SK-N-DZ (cell line): ENCODE measurements around the gene MARCHF3.
"Not testable (repeated sequence)": the region's sequence is repeated elsewhere in the genome, so short reads cannot be mapped to it uniquely, and the experiment has no call there.

Source experiments
- DNase-seq: peaks from one replicate; pipeline ENCODE4 v3.0.0-alpha.2; 2015; ENCODE audit warnings: low spot score

The MARCHF3 gene

DNA sequence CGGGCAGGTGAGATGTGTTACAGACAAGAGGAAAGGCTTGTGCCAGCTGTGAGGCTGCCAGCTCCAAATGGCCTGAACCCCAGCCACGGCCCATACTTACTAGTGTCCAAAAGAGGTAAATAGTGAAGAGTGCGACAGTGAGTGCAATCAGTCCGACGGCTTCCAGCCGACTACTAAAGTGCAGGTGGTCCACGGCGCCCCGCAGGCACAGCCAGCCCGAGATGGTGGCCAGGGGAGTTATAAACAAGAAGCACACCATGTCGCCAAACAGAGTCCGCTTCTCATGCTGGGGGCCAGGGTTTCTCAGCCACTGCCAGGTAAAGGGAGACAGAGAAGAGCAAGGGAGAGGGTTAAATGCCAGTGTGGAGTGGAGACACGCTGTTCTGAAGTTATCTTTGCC is 152.3 kb downstream of the MARCHF3 start:
- no peak for DNase-seq

DNA sequence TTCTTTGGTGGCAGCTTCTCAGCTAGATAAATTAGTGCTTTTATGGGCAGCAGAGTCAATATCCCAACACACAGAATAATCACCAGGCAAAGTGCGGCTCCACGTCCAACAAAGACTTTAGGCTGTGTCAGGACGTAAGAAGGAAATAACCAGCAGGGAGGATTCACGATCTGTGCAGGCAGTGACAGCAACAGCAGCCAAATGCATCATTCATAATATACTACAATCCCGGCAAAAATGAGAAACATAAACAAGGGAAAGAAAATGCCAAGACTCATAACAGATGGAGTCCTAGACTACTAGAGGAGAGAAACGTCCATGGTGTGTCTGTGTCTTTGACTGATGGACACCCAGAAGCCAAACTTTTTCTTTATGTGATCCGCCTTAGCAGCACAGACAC is 152.8 kb downstream of the MARCHF3 start:
- DNase-seq = no peak

DNA sequence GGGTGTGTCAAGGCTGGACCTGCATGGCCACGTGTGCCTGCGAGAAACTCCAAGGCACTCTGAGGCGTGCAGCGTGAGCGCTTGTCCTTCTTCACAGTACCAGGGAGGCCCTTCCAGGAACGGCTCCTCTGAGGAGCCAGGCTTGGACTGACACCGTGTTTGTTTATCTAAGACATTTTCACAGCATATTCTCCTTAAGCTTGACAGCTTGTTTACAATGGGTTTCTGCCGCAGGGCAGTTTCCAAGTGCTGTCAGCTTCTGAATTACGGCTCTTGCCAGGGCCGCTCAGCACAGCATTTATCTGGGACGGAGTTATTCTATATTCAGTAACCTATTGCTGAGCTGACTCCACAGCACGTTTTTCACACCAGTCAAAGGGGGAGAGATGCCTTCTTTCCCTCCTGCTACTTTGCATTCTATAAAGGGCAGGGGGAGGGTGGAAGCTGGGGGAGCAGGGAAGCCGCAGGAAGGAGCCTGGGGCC is 155.0 kb downstream of the MARCHF3 start:
- no peak for DNase-seq

DNA sequence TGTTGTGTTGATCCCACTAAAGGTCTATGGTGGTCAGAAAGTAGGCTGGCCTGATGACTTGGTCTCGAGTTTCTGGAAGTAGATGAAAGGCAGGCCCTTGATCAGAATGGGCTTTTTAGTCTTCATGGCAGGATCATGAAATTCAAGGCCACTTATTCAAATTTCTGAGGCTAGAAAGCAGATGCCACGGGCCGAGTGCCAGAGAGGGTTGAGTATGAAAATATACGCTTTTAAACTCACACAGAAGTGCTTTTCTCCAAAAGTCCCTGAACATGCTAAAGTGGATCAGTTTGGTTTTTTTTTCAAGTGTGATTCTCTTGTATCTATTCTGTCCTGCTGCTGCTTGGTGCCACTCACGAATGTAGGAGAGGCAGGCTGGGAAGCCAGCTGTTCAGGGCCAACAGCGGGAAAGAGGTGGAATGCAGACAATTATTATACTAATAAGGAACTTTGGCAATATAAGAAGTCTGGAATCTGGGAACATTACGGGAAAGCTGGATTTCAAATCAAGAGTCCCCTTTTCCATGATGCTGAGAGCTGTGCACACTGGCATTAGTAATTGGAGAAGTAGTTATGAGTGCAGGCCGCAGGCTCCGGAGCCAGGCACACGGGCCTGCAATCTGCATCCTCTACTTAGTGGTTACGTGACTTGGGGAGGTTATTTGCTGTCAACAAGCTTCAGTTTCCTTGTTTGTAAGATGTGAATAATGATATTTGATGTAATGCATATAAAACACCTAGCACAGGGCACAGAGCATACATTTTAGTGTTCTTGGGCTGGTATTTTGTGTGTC is 157.6 kb downstream of the MARCHF3 start:
- no peak for DNase-seq

DNA sequence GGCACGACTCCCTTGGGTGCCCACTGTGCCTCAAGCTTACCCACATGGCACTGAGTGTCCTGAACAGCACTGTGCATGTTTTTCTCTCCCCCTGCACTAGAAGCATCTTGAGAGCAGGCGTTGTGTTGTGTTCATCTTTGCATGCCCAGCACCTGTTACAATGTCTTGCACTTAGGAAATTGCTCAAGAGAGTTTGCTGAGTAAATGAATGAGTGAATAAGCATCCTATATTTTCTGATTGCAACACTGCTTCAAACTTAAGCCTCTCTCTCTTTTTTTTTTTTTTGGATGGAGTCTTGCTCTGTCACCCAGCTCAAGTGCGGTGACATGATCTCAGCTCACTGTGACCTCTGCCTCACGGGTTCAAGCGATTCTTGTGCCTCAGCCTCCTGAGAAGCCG is 158.9 kb downstream of the MARCHF3 start:
- no peak for DNase-seq

DNA sequence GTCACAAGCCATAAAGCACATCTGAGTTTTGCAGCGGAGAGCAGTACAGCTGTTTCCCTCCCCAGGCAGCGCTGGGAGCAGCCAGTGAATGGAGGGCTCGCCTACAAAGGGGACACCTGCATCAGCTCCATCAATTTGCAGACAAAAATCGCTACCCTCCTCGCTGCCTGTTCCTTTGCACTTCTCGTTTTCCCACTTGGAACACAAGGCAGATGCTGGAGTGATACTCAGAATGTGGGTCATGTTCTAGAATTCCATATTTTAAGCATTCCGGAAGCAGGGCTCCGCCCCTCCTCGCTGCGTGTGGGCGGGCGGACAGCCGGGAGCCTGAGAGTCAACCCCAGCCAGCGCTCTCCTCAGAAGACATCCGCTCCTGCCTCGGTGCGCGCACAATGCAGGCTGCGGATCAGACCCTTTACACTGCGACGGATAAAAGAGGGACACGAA is 161.3 kb downstream of the MARCHF3 start:
- no peak for DNase-seq

DNA sequence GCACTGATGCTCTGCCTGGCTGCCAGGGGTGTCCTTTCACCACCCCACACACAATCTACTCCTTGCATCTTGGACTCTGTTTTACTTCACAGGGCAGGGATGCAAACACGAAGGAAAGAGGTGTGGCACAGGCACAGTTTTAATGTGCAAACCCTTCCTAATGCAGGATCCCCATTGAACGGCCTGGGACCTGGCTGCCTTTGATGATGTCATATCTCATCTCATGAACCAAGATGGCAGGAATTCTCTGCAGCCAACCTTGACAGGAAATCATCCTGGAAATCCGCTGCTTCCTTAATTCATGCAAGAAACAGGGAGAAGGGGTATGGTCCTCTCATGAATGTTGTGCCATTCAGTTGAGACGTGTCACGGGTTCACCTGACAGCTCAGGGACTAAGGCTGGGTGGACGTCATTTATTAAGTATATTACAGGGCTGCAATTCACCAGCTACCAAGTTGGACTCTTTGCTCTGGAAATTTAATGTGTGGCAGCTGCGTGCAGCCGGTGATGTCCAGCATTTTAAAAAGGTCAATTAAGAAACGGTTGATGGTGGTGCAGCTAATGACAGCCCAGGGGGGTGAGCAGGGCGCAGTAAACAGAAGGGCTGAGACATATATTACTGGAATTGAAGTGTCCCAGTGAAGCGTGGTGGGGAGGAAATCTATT is 161.9 kb downstream of the MARCHF3 start:
- DNase-seq = no peak

DNA sequence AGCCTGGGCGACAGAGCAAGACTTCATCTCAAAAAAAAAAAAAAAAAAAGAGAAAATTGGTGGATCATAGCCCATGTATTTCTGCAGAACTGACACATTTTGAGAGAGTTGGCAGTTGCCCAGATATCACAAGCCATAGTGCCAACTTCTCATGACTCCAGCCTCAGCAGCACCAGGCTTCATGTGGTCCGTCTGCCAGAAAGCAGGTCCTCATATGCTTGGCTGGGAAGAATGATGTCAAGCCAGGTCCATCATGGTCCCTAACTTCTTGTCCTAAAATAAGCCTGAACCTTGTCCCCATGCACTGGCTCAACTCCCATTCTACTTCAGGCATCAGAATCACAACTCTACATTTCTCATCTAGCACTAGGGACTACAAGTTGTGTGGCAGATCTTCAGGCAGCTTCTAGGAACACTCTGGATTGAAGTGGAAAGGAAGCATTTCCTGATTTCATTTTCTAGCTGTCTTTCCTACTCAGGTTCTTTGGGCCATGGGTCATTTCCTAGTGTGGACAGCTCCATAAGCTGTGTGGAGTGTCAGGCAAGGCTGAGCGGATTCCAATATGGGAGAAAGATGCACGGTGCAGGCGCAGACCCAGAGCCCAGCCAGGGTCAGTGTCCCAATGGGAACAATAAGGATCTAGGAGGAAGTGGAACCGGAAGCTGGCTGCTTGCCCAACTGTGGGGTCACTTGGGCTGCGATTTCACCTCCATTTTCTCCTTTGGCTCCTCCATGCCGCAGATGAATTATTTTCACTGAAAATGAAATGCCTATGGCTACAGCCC is 163.3 kb downstream of the MARCHF3 start:
- DNase-seq = no peak

DNA sequence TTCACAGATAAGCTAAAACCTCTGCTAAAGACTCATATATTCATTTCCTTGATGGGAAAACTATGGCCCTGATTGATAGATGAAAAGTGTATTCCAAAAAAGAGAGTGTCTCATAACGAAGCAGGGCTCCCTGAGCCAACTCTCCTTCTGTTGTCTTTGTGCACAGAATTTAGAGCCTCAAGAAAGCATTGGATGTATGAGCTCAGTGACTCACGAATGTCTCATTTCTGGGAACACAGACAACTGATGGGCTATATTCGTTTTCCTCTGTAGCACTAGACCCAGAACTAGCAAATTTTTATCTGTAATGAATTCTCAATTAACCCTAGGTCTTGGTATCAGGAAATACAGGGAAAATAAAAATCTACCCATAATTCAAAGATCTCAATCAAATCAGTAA is 165.1 kb downstream of the MARCHF3 start:
- DNase-seq = no peak

DNA sequence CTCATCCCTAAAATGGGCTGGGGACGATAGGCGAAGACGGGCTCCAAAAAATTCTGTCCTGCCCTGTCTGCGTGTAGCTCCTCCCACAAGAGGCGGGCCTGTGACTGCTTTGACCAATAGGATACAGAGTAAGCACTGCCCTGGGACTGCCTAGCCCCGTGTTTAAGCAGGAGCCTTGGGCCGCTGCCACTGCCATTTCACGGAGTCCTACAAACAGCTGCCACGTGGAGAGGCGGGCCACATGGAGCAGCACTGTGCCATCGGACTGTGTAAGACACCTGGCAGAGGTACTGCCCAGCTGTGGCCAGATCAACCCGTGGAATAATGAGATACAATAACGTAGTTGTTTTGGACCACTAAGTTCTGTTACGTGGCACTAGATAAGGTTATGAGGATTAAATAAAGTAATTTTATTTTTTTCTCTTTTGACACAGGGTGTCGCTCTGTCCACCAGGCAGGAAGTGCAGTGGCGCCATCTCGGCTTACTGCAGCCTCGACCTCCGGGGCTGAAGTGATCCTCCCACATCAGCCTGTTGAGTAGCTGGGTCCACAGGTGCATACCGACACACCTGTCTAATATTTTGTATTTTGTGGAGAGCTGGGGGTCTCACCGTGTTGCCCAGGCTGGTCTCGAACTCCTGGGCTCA is 166.2 kb downstream of the MARCHF3 start:
- DNase-seq = no peak

DNA sequence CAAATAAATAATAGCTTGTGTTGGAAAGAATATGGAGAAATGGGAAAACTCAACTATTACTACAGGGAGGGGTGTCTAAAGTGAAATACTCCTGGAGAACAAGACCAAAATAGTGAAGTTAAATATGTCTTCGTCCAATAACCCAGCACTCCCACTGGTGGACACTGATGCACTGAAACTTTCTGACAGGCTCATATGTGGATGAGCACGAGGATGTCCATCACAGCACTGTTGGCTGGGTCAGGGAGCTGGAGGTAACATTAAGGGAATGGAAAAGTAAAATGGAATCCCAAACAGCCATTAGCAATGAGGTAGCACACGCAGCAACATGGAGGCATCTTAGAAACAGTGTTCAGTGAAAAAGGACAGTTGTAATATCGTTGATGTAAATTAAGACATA is 167.0 kb downstream of the MARCHF3 start:
- DNase-seq = no peak

DNA sequence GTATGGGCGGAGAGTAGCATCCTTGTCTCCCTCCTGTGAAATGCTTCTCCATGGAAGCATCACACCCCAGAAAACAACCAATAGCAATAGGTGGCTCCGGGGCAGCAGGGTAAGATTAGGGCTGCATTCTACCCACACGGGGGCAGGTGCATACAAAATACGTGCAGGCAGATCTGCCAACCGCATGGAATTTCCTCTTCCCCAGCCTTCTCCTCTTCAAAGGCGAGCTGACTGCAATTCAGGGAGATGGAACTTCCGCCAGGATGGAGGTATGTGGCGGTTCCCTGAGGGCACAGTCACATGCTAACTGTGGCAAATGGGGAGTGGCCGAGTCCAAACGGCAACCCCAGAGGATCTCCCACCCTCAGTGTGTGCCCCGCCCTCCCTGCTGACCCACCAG is 171.9 kb downstream of the MARCHF3 start:
- DNase-seq = no peak

DNA sequence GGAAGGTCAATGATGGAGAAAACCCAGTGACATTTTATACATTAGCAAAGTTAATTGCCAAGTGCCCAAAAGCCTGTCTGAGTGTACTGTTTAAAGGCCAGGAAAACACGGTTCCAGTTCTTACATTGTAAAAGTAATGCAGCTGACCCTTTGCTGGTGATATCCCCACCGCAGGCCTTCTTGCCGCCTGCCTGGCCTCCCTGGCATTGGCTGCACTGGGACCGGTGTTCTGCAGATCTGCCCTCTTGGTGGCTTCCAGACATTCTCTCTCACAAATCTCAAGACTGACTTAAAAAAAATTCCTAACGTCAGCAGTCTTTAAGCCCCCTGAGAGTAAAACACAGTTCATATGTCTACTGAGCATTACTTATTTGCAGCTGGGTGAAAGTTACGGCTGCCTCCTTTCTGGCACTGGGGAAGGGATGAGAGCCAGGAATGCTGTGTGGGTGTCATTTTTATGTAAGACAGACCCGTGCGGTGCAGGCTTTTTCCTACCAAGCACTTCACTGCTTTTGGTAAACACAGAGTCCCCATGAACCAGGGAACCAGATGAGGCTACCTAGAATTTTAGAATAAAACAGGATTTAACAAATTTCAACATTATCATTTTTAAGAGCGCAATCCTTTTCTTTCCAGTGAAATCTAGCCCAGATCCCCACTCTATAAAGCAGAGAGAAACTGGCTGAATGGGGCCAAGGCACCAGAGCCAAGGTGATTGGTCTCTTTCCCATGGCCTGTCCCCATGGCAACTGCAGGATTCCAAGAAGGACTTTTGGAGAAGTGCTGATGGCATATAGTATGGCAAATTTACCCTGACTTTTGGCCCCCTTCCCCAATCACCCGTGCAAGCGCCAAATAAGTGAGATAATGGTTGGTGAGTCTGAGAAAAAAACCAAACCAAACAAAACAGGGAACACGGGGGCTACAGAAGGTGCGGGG is 172.6 kb downstream of the MARCHF3 start:
- DNase-seq = no peak

DNA sequence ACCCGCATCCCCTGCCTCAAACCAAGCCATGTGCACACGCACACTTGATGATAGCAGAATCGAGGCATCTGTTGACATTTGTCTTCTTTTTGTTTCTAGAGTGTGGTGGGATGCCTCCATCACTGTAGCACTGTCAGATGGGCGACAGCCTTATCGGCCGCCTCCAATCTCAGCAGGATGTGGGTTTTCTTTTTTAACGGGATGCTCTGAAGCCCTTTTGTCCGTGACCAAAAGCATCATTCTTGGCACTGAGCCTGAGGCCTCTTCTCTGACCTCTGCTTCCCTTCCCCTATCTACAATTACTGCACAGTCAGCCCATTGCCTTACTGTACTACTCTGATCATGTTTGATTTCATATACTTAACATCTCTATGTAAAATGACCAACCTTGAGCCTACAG is 175.1 kb downstream of the MARCHF3 start:
- no peak for DNase-seq

DNA sequence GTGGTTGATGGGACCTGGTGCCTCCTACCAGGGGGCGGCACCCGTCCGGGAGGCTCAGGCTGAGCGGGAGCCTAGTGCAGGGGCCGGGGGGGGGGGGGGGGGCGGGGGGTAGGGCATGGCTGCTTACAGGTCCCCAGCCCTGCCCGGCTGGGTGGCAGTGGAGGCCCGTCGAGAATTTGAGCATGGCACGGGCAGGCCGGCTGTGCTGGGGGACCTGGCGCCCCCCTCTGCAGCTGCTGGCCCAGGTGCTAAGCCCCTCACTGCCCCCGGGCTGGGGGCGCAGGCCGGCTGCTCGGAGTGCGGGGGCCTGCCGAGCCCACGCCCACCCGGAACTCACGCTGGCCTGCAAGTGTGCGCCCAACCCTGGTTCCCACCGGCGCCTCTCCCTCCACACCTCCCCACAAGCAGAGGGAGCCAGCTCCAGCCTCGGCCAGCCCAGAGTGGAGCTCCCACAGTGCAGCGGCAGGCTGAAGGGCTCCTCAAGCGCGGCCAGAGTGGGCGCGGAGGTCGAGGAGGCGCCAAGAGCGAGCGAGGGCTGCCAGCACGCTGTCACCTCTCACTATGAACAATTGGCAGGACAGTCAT is 175.7 kb downstream of the MARCHF3 start:
- no peak for DNase-seq

DNA sequence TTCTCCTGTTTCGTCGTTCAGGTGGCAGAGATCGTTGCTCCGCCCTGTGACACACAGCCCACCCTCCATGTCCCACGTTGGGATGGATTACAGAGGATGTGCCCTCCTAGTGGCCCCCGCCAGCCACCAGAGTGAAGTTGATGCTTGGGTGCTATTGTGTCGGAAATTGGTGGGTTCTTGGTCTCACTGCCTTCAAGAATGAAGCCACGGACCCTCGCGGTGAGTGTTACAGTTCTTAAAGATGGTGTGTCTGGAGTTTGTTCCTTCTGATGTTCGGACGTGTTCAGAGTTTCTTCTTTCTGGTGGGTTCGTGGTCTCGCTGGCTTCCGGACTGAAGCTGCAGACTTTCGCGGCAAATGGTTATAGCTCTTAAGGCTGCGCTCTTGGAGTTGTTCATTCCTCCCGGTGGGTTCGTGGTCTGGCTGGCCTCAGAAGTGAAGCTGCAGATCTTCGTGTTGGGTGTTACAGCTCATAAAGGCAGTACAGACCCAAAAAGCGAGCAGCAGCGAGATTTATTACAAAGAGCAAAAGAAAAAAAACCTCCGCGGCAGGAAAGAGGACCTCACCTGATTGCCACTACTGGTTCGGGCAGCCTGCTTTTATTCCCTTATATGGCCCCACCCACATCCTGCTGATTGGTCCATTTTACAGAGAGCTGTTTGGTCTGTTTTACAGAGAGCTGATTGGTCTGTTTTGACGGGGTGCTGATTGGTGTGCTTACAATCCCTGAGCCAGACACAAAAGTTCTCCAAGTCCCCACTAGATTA is 176.6 kb downstream of the MARCHF3 start:
- DNase-seq = not testable (repeated sequence)

DNA sequence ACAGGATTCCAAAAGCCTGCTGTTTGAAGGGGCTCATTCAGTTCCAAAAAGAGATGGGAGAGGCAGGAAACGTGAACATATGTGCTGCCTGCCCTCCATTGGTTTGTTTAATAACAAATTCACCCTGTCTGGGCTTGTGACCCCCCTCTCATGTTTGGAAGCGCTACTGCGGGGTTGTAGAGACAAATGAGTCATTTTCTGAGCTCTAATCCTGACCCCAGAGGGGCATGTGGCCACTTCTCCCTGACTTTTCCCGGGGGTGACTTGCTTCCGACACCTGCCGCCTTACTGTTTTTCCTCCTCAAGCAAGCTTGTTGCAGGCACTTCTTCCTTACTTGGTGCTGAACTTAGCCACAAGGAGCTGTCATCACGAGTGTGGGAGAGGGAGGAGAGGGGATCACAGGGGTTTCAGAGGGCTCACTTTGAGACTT is 177.5 kb downstream of the MARCHF3 start:
- DNase-seq = no peak

DNA sequence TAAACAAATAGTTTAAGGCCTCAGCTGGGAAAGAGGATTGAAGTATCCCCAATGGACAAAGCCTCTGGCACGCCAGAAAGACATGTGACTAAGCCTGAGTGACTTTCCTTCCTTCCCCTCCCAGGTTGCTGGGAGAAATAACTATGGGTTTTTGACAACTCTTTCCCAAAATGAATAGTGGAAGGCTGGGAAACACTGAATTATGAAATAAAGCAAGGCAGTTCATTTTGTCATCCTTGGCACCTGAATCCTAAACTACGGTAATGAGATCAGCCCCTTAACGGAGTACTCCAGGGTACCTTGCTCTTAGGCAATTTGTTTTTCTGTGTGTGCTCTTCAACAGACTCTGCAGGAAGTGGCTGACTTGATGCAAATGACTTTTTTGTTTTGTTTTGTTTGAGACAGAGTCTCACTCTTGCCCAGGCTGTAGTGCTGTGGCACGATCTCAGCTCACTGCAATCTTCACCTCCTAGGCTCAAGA is 178.2 kb downstream of the MARCHF3 start:
- DNase-seq = no peak

DNA sequence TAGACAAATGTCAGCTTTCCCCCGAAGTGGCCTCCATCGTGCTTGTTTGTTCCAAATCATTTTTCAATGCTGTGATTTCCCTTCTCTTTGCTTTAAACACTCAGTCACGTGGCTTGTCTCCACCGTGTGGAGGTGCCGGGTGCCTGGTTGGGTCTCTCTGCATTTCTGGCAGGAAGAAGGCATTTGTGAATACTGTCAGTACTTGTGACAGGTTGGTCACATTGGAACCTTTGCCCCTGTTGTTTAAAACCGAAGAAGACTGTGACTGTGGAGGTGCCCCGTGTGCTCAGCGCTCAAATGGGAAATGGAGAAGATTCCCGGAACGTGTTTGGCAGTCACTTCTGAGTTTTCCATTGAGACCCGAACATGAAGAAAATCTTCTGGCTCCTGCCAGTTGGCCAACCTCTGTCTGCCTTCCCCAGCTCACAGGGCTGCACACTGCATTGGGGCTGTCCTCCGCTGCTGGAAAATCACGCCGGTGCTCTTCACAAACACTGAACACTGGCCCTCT is 178.8 kb downstream of the MARCHF3 start:
- no peak for DNase-seq
